ENCODE data around the gene LKAAEAR1.

Gene LKAAEAR1

GRCh38 chr20:64065062-64065973 lies 18.9 kb downstream of the LKAAEAR1 start:
- no peak for DNase-seq (ENCODE audit: low read depth)

GRCh38 chr20:64064145-64064698 lies 20.0 kb downstream of the LKAAEAR1 start:
- no peak for DNase-seq (ENCODE audit: low read depth)

DNA sequence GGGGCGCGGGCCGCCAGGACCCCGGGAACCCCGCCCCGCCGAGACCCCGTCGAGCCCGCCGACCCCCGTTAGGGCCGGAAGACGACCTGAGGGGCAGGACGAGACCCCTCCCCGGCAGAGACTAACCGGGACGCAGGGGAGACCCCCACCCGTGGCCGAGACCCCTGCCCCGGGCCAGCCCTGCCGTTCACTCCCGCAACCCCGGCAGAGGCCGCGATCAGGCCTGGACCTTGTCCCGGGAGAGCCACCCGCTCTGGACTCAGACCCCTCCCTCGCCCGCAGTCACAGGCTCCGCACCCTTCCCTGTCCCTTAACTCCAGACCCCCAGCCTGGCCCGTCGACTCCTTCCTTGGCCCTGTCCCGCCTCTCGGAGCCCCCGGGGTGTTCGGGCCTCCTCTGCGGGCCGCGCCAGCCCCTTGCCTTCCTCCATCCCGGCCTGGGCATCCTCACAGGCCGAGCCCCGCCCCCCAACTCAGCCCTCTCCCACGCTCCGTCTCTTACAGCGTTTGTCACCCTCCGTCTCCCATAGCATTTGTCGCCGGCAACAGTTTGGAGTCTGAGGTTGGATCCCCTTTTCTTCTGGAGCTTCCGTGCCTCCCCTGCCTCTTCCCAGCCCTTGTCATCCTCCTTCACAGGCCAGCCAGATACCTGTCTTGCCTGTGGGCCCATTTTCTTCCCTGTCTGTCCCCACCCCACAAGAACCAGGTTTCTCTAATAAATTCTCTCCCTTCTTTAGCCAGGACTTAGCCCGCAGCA lies 20.6 kb downstream of the LKAAEAR1 start:
- no peak for DNase-seq (ENCODE audit: low read depth)

DNA sequence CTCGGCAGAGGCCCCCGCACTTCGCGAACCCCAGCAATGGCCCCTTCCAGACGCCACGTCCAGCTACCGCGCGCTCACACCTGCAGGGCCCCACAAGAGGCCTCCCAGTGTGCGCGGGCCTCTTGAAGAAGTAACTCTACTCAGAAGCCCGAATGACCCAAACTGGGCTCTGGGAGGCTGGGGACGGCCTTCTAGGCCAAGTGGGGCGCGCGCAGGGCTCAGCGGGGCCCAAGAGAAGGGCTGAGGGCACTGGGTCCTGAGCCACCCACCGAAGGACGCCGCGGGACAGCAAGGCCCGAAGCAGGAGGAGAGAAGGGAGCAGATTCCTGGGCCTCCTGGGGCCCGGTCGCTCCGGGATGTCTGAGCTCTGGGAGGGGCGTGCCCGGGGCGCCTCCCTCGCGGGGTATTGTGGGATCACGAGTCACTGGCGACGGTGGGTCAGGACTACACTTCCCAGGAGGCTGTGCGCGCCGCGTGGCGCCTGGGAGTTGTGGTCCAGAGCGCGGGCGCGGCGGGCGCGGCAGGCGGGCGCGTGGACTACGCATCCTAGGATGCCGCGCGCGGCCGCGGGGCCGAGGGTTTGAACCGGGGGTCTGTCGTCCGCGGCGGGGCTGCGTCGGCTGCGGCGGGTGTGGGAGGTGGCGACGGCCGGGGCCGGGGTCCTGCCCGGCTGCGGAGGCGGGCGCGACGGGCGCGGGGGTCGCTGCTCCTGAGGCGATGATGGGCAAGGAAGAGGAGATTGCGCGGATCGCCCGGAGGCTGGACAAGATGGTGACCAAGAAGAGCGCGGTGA lies 21.4 kb downstream of the LKAAEAR1 start, which contains the start of gene TCEA2:
TSS of gene TCEA2 (plus strand) at position 603 of the 793 bp plus-strand sequence. CDS start at position 718, 115 bp downstream.
- peak; percentile 87 for DNase-seq (ENCODE audit: low read depth)

DNA sequence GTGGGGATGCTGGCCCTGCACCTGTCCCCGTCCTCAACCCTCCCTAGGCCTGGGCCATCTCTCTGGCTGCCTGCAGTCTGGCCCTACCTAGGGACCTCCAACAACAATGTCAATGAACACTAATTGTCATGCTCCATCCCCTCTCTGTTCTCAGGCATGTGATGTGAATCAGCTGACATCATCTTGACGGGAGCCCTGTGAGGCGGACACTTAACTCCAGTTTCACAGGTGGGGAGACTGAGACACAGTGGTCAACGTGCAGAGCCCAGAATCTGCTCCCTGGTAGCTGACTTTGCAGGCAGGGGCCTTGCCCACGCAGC lies 22.0 kb downstream of the LKAAEAR1 start:
- DNase-seq (ENCODE audit: low read depth), result no peak

GRCh38 chr20:64058536-64058935 lies 25.7 kb downstream of the LKAAEAR1 start:
- no peak for DNase-seq (ENCODE audit: low read depth)

DNA sequence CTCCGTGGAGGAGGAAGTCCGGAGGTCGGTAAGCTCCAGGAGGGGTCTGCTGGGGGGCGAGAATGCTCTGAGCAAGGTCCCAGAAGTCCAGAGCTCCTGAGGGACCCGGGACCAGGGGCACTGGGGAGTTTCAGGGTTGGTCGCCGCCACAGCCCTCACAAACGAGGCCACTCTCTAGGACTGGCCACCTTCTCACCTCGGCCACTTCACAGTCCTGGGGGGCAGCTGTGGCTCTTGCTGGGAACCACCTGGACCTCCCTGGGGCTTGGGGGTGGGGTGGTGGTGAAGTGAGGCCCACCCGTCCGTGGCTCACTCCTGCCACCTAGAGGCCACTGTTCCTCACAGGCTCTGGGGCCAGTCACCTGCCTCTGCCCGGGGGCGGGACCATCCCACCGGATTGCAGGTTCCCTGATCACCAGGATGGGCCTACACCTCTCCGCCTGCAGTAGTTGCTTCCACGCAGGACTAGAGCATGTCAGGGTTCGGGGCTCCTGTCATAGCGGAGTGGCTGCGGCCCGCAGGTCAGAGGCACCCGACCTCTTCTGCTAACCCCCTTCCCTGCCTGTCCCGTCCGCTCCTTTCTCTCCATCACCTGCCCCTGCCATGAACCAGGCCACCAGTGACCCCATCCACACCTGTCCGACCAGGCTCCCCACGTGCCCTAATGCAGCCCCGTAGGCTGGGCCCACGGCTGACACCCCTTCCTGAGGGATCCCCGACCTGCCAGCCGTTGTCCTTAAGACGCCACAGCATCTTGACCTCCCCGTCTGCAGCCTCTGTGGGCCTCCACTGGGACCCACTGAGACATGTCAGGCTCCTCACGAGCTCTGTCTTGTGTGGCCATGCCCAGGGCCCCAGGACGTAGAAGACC lies 26.3 kb downstream of the LKAAEAR1 start:
- DNase-seq (ENCODE audit: low read depth), result peak; percentile 69

DNA sequence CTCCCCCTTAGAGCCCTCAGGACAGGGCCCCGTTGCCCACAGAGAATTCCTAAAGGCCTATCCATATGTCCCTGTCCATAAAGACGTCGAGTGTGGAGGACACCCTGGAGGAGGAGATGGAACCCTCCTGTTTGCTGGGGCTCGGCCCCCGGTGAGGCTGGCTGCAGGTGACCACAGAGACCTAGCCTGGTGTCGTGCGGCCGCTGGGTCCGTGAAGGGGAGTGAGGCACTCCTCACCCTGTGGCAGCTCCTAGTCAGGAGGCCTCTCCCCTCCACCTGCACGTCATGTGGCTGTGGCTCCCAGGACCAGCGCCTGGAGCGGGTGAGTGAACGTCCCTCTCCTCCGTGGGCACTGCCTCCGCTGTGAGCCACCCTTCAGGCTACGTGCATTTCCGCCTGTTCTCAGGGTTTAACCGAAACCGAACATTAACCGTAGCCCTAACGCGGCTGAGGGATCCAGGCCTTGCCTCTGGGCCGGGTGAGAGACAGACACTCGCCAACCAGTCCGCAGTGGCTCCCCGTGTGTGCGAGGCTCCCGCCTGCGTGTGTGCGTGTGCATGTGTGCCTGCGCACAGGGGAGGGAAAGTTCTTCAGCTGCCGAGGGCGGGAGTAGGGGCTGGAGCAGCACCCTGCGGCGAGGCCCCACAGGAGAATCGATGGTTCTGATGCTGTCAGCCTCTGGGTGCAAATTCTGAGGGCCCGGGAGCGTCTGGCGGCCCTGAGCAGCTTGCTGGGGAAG lies 27.1 kb downstream of the LKAAEAR1 start:
- no peak for DNase-seq (ENCODE audit: low read depth)

- DNase-seq (ENCODE audit: low read depth), result no peak
Measured at GRCh38 chr20:64056639-64056888, 27.6 kb downstream of the LKAAEAR1 start.

GRCh38 chr20:64055893-64056638 lies 28.1 kb downstream of the LKAAEAR1 start:
- no peak for DNase-seq (ENCODE audit: low read depth)

DNA sequence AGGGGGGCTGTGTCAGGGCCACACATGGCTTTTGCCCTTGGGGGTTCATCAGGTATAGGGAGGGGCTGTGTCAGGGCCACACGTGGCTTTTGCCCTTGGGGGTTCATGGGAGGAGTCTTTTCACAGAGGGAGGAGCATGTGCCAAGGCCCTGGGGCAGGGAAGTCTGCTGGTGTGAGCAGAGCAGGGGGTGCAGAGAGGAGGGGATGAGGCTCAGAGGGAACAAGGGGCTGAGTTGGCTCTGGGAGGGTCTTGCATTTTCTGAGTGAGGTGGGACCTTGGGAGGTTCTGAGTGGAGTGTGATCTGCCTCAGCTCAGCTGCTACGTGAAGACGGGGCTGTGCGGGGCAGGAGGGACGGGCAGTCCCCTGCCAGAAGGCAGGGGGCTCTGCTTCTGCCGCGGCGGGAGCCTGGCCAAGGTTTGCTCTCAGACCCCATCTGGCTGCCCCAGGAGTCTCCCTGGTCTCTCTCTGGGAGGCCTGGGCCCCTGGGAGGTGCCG lies 28.8 kb downstream of the LKAAEAR1 start:
- no peak for DNase-seq (ENCODE audit: low read depth)

- no peak for DNase-seq (ENCODE audit: low read depth)
Measured at GRCh38 chr20:64053841-64054661, 30.1 kb downstream of the LKAAEAR1 start.

GRCh38 chr20:64052987-64053840 lies 31.0 kb downstream of the LKAAEAR1 start:
- DNase-seq (ENCODE audit: low read depth), result no peak

- no peak for DNase-seq (ENCODE audit: low read depth)
Measured at GRCh38 chr20:64052326-64052722, 31.9 kb downstream of the LKAAEAR1 start.

DNA sequence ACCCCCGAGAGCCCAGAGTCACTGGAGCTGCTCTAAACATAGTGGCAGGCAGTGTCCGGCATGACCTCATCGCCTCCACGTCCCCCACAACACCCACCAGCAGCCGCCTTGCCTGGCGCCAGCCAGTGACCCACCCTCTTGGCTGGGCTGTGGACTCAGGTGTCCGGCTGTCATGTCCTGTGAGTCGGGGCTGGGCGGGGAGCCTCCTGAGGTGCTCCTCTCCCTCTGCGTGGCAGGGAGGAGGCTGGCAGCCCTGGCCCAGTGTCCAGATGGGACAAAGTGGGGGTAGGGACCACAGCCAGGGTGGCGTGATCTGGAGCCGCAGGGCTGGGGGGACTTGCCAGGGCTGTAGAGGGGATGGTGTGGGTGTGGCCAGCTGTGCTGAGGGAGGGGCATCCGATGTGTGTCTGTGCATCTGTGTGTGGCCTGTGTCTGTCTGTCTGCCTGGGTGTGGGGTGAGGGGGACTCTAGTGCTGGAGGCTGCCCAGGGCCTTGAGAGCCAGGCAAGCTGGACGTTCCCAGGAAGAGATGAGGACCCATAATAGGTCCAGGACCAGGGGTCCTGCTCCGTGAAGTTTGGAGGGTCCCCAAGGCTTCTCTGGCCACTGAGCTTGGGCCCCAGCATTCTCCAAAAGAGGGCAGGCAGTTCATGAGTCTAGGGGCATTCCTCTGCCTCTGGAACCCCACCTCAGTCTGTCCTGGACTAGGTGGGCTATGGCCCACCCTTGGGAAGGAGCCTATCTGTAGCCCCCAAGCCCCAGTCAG lies 32.5 kb downstream of the LKAAEAR1 start:
- no peak for DNase-seq (ENCODE audit: low read depth)

- no peak for DNase-seq (ENCODE audit: low read depth)
Measured at GRCh38 chr20:64051033-64051452, 33.2 kb downstream of the LKAAEAR1 start.

Data from stimulated activated CD8-positive, alpha-beta memory T cell treated with anti-CD3 and anti-CD28 coated beads, Interleukin-15, amount 100 ng/mL, for 1 hour (primary cell).